Measurements from ENCODE around the gene CFAP221.

GRCh38 chr2:119673796-119674195, 129.5 kb downstream of the CFAP221 start:
- TF ChIP-seq CTCF (IDR thresholded peaks at IDR 0.05) (no peak), POLR2AphosphoS5 (IDR thresholded peaks at IDR 0.05) (no peak), POLR2A (IDR thresholded peaks at IDR 0.05) (no peak), EP300 (IDR thresholded peaks at IDR 0.05) (no peak)
